CD4-positive, alpha-beta memory T cell (primary cell): ENCODE results near the gene B3GNT5. TPM values are rescaled to one million over a fixed set of nuclear protein-coding genes. Genes with fewer than 3 reads are reported as not detected.

Experiments used
- CTCF ChIA-PET: fragments of 350-600 bp; sonication (Branson Sonifier 250); formaldehyde crosslinking; loops from one replicate; lab custom pipeline; 2021; ENCODE audit warnings: inconsistent platforms; ENCODE audit not compliant: partially characterized antibody; lab: Charles Lee
- POLR2A ChIA-PET: fragments of 350-600 bp; sonication (Branson Sonifier 250); formaldehyde crosslinking; loops from one replicate; lab custom pipeline; 2021; ENCODE audit not compliant: partially characterized antibody; lab: Charles Lee
- DNase-seq, 5 donors: peaks; one replicate each; pipeline versions ENCODE4 v3.0.0 to v3.0.0-alpha.2; 2020 to 2022; ENCODE audit warnings: mixed read lengths in 1 of 5
- H3K27ac ChIP-seq: one replicate; pipeline ENCODE4 v1.7.0; 2013; ENCODE audit warnings: low read depth, low read length
- H3K27me3 ChIP-seq: 2 replicates; pipeline ENCODE4 v1.7.0; 2013; ENCODE audit warnings: mild to moderate bottlenecking, low read length, moderate library complexity; ENCODE audit not compliant: insufficient read depth
- H3K36me3 ChIP-seq: 2 replicates; pipeline ENCODE4 v1.7.0; 2013; ENCODE audit warnings: mild to moderate bottlenecking, low read length, moderate library complexity; ENCODE audit not compliant: insufficient read depth
- H3K4me1 ChIP-seq: 2 replicates; pipeline ENCODE4 v1.7.0; 2013; ENCODE audit warnings: mild to moderate bottlenecking, low read length, moderate library complexity; ENCODE audit not compliant: insufficient read depth
- H3K4me3 ChIP-seq, 2 donors: one replicate each; pipeline ENCODE4 v1.7.0; 2013; ENCODE audit warnings: low read length in 2 of 2, mild to moderate bottlenecking in 1 of 2
- H3K9me3 ChIP-seq, 2 donors: one replicate each; pipeline ENCODE4 v1.7.0; 2013; ENCODE audit warnings: low read length in 2 of 2, control low read depth in 1 of 2; ENCODE audit not compliant: control insufficient read depth in 1 of 2
- H3K27ac Mint-ChIP-seq, 7 donors: one replicate each; pipeline ENCODE4 v1.8.0; 2020 to 2021; ENCODE audit warnings: mixed read lengths in 7 of 7, mild to moderate bottlenecking in 6 of 7, inconsistent platforms in 3 of 7, moderate library complexity in 3 of 7
- H3K27me3 Mint-ChIP-seq, 2 donors: one replicate each; pipeline ENCODE4 v1.8.0; 2020 to 2021; ENCODE audit warnings: mixed read lengths in 2 of 2
- H3K36me3 Mint-ChIP-seq, 2 donors: one replicate each; pipeline ENCODE4 v1.8.0; 2020 to 2021; ENCODE audit warnings: mixed read lengths in 2 of 2, inconsistent platforms in 1 of 2, mild to moderate bottlenecking in 1 of 2
- H3K4me1 Mint-ChIP-seq, 4 donors: one replicate each; pipeline ENCODE4 v1.8.0; 2020 to 2021; ENCODE audit warnings: mixed read lengths in 4 of 4, mild to moderate bottlenecking in 1 of 4
- H3K4me3 Mint-ChIP-seq, 8 donors: one replicate each; pipeline ENCODE4 v1.8.0; 2020 to 2021; ENCODE audit warnings: mixed read lengths in 8 of 8, mild to moderate bottlenecking in 7 of 8, moderate library complexity in 6 of 8, inconsistent platforms in 3 of 8
- H3K9me3 Mint-ChIP-seq, 8 donors: one replicate each; pipeline ENCODE4 v1.8.0; 2020 to 2021; ENCODE audit warnings: mixed read lengths in 8 of 8, mild to moderate bottlenecking in 5 of 8, inconsistent platforms in 3 of 8, moderate library complexity in 1 of 8
- intact Hi-C: fragments of 100-400 bp; cut with micrococcal nuclease; formaldehyde crosslinking; loops from one replicate; pipeline ENCODE4 v1.15.1; 2023
- polyA plus RNA-seq, 2 donors: library from polyadenylated mRNA; unstranded; fragments of 300-500 nt; fragmentation: Illumina TruSeq; gene quantifications; one replicate each; pipeline ENCODE4 v1.2.3, GENCODE V29; 2021
- total RNA-seq, 2 experiments: library from RNA; stranded (reverse); gene quantifications; one replicate each; pipeline ENCODE4 v1.2.3, GENCODE V29; 2021

B3GNT5 gene
- total RNA-seq = under 1 TPM; 0.25 to 0.41 TPM
- under 1 TPM; 0.08 to 0.53 TPM for polyA plus RNA-seq

- H3K4me3 ChIP-seq = peak within 1 kb of the TSS; percentile 40 to 54
- peak within 1 kb of the TSS in 3 of 7 donors; percentile 54 to 61 (median 56) for H3K27ac Mint-ChIP-seq
- H3K9me3 Mint-ChIP-seq = peaks cover 0 to 4% (median 0%) of the 10 kb centered on the region in 8 donors
- no peaks in the 10 kb centered on the region for H3K36me3 ChIP-seq
- peaks cover 0 to 3% of the 10 kb centered on the region in 2 donors for H3K36me3 Mint-ChIP-seq
- no peaks in the 10 kb centered on the region for H3K27me3 ChIP-seq
- intact Hi-C loops = no loop called here
- CTCF ChIA-PET = interaction anchor here (1.4 to 1.9 kb wide), 3 partner anchors 33 to 514 kb away, joined by 3 to 5 read pairs (median 4); no protein-coding TSS in a partner anchor
- DNase-seq = peak in 3 of 5 donors; percentile 12 to 21 (median 13)
- H3K27me3 Mint-ChIP-seq = peaks cover 25% of the 10 kb centered on the region in 2 donors
- peak within 1 kb of the TSS; percentile 77 to 86 (median 80) for H3K4me3 Mint-ChIP-seq
- H3K4me1 ChIP-seq = no peaks in the 10 kb centered on the region
- H3K27ac ChIP-seq = no peak within 1 kb of the TSS
- H3K4me1 Mint-ChIP-seq = peaks cover 5 to 14% (median 9%) of the 10 kb centered on the region in 4 donors
- POLR2A ChIA-PET = no interaction called here
- no peaks in the 10 kb centered on the region for H3K9me3 ChIP-seq
Measured at GRCh38 chr3:183252973-183253527, at the start of gene B3GNT5. Gene B3GNT5 (plus strand): TSS chr3:183253253. CDS start chr3:183269799, 16,546 bp downstream.

- Histone ChIP-seq H3K27ac (no peak overlapping the region), H3K27me3 (no peaks in the 10 kb centered on the region), H3K4me1 (peaks cover 18% of the 10 kb centered on the region), H3K36me3 (no peaks in the 10 kb centered on the region), H3K4me3 (no peak overlapping the region), H3K9me3 (peaks cover 0 to 4% of the 10 kb centered on the region in 2 donors)
- Mint-ChIP-seq H3K9me3 (peaks cover 0 to 19% (median 10%) of the 10 kb centered on the region in 8 donors), H3K4me3 (peak overlapping the region in 1 of 8 donors; percentile 8), H3K27me3 (no peaks in the 10 kb centered on the region), H3K27ac (no peak overlapping the region), H3K36me3 (peaks cover 4 to 30% of the 10 kb centered on the region in 2 donors), H3K4me1 (peaks cover 9 to 14% (median 14%) of the 10 kb centered on the region in 4 donors)
- ChIA-PET POLR2A (no interaction called here), CTCF (no interaction called here)
- DNase-seq = no peak
- intact Hi-C loops = no loop called here
Measured at GRCh38 chr3:183203670-183204069, 49.4 kb upstream of the B3GNT5 start.

GRCh38 chr3:183208260-183208659, 44.8 kb upstream of the B3GNT5 start:
- H3K4me3 ChIP-seq = no peak overlapping the region
- intact Hi-C loops = no loop called here
- Mint-ChIP-seq H3K27me3 (no peaks in the 10 kb centered on the region), H3K36me3 (peaks cover 3 to 39% of the 10 kb centered on the region in 2 donors), H3K4me3 (no peak overlapping the region), H3K4me1 (peaks cover 0 to 6% (median 2%) of the 10 kb centered on the region in 4 donors), H3K9me3 (peaks cover 0 to 9% (median 7%) of the 10 kb centered on the region in 8 donors), H3K27ac (no peak overlapping the region)
- no peak overlapping the region for H3K27ac ChIP-seq
- POLR2A ChIA-PET = no interaction called here
- peaks cover 0 to 4% of the 10 kb centered on the region in 2 donors for H3K9me3 ChIP-seq
- peaks cover 6% of the 10 kb centered on the region for H3K4me1 ChIP-seq
- H3K27me3 ChIP-seq = no peaks in the 10 kb centered on the region
- CTCF ChIA-PET = interaction anchor here (0.8 to 0.9 kb wide), 2 partner anchors 16 to 19 kb away, joined by 3 read pairs; no protein-coding TSS in a partner anchor
- no peak for DNase-seq
- no peaks in the 10 kb centered on the region for H3K36me3 ChIP-seq

GRCh38 chr3:183208800-183209199, 44.3 kb upstream of the B3GNT5 start:
- H3K4me3 ChIP-seq = no peak overlapping the region
- Mint-ChIP-seq H3K4me3 (no peak overlapping the region), H3K9me3 (peaks cover 0 to 4% (median 2%) of the 10 kb centered on the region in 8 donors), H3K27ac (no peak overlapping the region), H3K36me3 (peaks cover 3 to 33% of the 10 kb centered on the region in 2 donors), H3K4me1 (peaks cover 0 to 6% (median 2%) of the 10 kb centered on the region in 4 donors), H3K27me3 (no peaks in the 10 kb centered on the region)
- intact Hi-C loops = no loop called here
- peaks cover 0 to 3% of the 10 kb centered on the region in 2 donors for H3K9me3 ChIP-seq
- POLR2A ChIA-PET = no interaction called here
- CTCF ChIA-PET = interaction anchor here (0.8 kb wide), 1 partner anchor 20 kb away, joined by 3 read pairs; no protein-coding TSS in a partner anchor
- H3K27ac ChIP-seq = no peak overlapping the region
- H3K27me3 ChIP-seq = no peaks in the 10 kb centered on the region
- DNase-seq = no peak
- H3K36me3 ChIP-seq = no peaks in the 10 kb centered on the region
- H3K4me1 ChIP-seq = peaks cover 6% of the 10 kb centered on the region

GRCh38 chr3:183210341-183210740, 42.7 kb upstream of the B3GNT5 start:
- no peaks in the 10 kb centered on the region for H3K27me3 ChIP-seq
- Mint-ChIP-seq H3K9me3 (no peaks in the 10 kb centered on the region), H3K4me1 (peaks cover 0 to 6% (median 2%) of the 10 kb centered on the region in 4 donors), H3K27ac (peak overlapping the region in 2 of 7 donors; percentile 24 to 25), H3K27me3 (no peaks in the 10 kb centered on the region), H3K36me3 (peaks cover 3 to 33% of the 10 kb centered on the region in 2 donors), H3K4me3 (no peak overlapping the region)
- H3K4me3 ChIP-seq = no peak overlapping the region
- ChIA-PET POLR2A (no interaction called here), CTCF (no interaction called here)
- no peak overlapping the region for H3K27ac ChIP-seq
- no peak for DNase-seq
- no peaks in the 10 kb centered on the region for H3K9me3 ChIP-seq
- H3K4me1 ChIP-seq = peaks cover 6% of the 10 kb centered on the region
- intact Hi-C loops = no loop called here
- H3K36me3 ChIP-seq = no peaks in the 10 kb centered on the region

GRCh38 chr3:183210862-183211341, 42.2 kb upstream of the B3GNT5 start:
- H3K27me3 Mint-ChIP-seq = no peaks in the 10 kb centered on the region
- H3K9me3 ChIP-seq = no peaks in the 10 kb centered on the region
- intact Hi-C loops = no loop called here
- no peak overlapping the region for H3K4me3 ChIP-seq
- CTCF ChIA-PET = no interaction called here
- H3K4me1 ChIP-seq = peaks cover 6% of the 10 kb centered on the region
- no peak overlapping the region for H3K27ac ChIP-seq
- peaks cover 3 to 34% of the 10 kb centered on the region in 2 donors for H3K36me3 Mint-ChIP-seq
- no peaks in the 10 kb centered on the region for H3K9me3 Mint-ChIP-seq
- no peaks in the 10 kb centered on the region for H3K36me3 ChIP-seq
- no peak for DNase-seq
- no peak overlapping the region for H3K27ac Mint-ChIP-seq
- no peaks in the 10 kb centered on the region for H3K27me3 ChIP-seq
- POLR2A ChIA-PET = no interaction called here
- peaks cover 0 to 6% (median 2%) of the 10 kb centered on the region in 4 donors for H3K4me1 Mint-ChIP-seq
- H3K4me3 Mint-ChIP-seq = no peak overlapping the region

- Mint-ChIP-seq H3K4me3 (no peak overlapping the region), H3K4me1 (peaks cover 0 to 6% (median 2%) of the 10 kb centered on the region in 4 donors), H3K27me3 (no peaks in the 10 kb centered on the region), H3K27ac (no peak overlapping the region), H3K36me3 (peaks cover 3 to 35% of the 10 kb centered on the region in 2 donors), H3K9me3 (no peaks in the 10 kb centered on the region)
- intact Hi-C loops = no loop called here
- Histone ChIP-seq H3K4me1 (peaks cover 6% of the 10 kb centered on the region), H3K36me3 (no peaks in the 10 kb centered on the region), H3K4me3 (no peak overlapping the region), H3K27me3 (no peaks in the 10 kb centered on the region), H3K27ac (no peak overlapping the region), H3K9me3 (no peaks in the 10 kb centered on the region)
- no peak for DNase-seq
- ChIA-PET POLR2A (no interaction called here), CTCF (no interaction called here)
Measured at GRCh38 chr3:183211352-183211751, 41.7 kb upstream of the B3GNT5 start.
